HL-60 (cell line): ENCODE data around the gene DGKE.
A peak's percentile ranks its signal among the peaks of the same experiment; 100 is the strongest.

Source experiments
- DNase-seq, 2 experiments: peaks; one replicate each; pipeline ENCODE4 v3.0.0-alpha.2; 2010 to 2020; ENCODE audit warnings: low read depth in 1 of 2, low spot score in 1 of 2
- H3K27ac ChIP-seq: fragments of 250-450 bp; sonication (Bioruptor Pico); replicated peaks from 2 replicates; pipeline ENCODE4 v1.5.1; 2020; ENCODE audit warnings: mild to moderate bottlenecking, moderate library complexity
- H3K27me3 ChIP-seq: fragments of 250-450 bp; sonication (Bioruptor Pico); 2 replicates; pipeline ENCODE4 v1.5.1; 2021; ENCODE audit warnings: mild to moderate bottlenecking, moderate library complexity; ENCODE audit not compliant: insufficient read depth, poor library complexity, severe bottlenecking
- H3K4me3 ChIP-seq: replicated peaks from 2 replicates; pipeline ENCODE4 v1.5.1; 2011; ENCODE audit warnings: mild to moderate bottlenecking, control low read depth, low read length; ENCODE audit not compliant: insufficient read depth
- GABPA ChIP-seq: IDR thresholded peaks from 2 replicates; pipeline ENCODE4 v1.6.1; 2012; ENCODE audit warnings: low read depth
- POLR2AphosphoS5 ChIP-seq: IDR thresholded peaks from 2 replicates; pipeline ENCODE4 v1.6.1; 2012; ENCODE audit warnings: low read depth

DGKE gene

DNA sequence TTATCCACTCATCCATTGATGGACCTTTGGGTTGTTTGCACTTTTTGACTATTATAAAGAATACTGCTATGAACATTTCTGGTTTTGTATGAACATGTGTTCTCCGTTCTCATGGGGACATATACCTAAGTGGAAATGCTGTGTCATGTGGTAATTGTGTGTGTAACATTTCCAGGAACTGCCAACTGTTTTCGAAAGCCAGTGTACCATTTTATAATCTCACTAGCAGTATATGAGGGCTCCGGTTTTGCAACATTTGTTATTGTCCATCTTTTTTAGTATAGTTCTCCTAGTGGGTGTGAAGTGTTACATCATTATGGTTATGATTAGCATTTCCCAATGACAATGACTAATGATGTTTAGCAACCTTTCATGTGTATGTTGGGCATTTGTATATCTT is 85.0 kb downstream of the DGKE start:
- TF ChIP-seq POLR2AphosphoS5 (peak; percentile 63; the same call in 1 of the 2 replicates), GABPA (no peak)
- peak overlapping the region; percentile 71 for H3K27ac ChIP-seq
- peak; percentile 82 to 91 for DNase-seq
- no peak overlapping the region for H3K4me3 ChIP-seq
- no peaks in the 10 kb centered on the region for H3K27me3 ChIP-seq
